Upper lobe of left lung (tissue), 6 donors: ENCODE measurements around the gene DIP2A. TPM values are rescaled to one million over a fixed set of nuclear protein-coding genes. Genes with fewer than 3 reads are reported as not detected.

Source experiments
- ATAC-seq, 2 donors: fragments of 200-7000 bp; cut with Tn5 transposase; one replicate each; pipeline ENCODE4 v1.9.1; 2022; ENCODE audit warnings: mild to moderate bottlenecking in 2 of 2, moderate library complexity in 2 of 2; ENCODE audit not compliant: low FRiP score in 2 of 2
- DNase-seq, 2 donors: peaks; one replicate each; pipeline ENCODE4 v3.0.0-alpha.2; 2019 to 2020
- H3K27ac ChIP-seq, 4 donors: fragments of 200-600 bp; sonication (generic); one replicate each; pipeline ENCODE4 v1.5.1; 2016 to 2019
- H3K27me3 ChIP-seq, 4 donors: fragments of 200-600 bp; sonication (generic); one replicate each; pipeline ENCODE4 v1.5.1; 2017 to 2019
- H3K36me3 ChIP-seq, 4 donors: fragments of 200-600 bp; sonication (generic); one replicate each; pipeline ENCODE4 v1.5.1; 2016 to 2019
- H3K4me1 ChIP-seq, 4 donors: fragments of 200-600 bp; sonication (generic); one replicate each; pipeline ENCODE4 v1.5.1; 2018 to 2019
- H3K4me3 ChIP-seq, 4 donors: fragments of 200-600 bp; sonication (generic); one replicate each; pipeline ENCODE4 v1.5.1; 2017 to 2019; ENCODE audit warnings: mild to moderate bottlenecking in 2 of 4, moderate library complexity in 1 of 4
- H3K9me3 ChIP-seq, 4 donors: fragments of 200-600 bp; sonication (generic); one replicate each; pipeline ENCODE4 v1.5.1; 2018 to 2019
- CTCF ChIP-seq, 6 experiments: fragments of 450-650 bp in 4 of 6; fragments of 200-600 bp in 2 of 6; sonication (generic) in 2 of 6; IDR thresholded peaks; one replicate each; pipeline ENCODE4 v1.5.1; 2016 to 2019; ENCODE audit warnings: antibody characterized with exemption in 6 of 6
- EP300 ChIP-seq, 4 donors: sonication (generic); formaldehyde crosslinking; IDR thresholded peaks; one replicate each; pipeline ENCODE4 v1.5.1; 2017; ENCODE audit warnings: antibody characterized with exemption in 4 of 4, control low read depth in 2 of 4
- POLR2A ChIP-seq, 4 donors: fragments of 450-650 bp; IDR thresholded peaks; one replicate each; pipeline ENCODE4 v1.5.1; 2016 to 2017; ENCODE audit warnings: antibody characterized with exemption in 4 of 4, mild to moderate bottlenecking in 2 of 4
- POLR2AphosphoS5 ChIP-seq, 2 donors: sonication (generic); formaldehyde crosslinking; IDR thresholded peaks; one replicate each; pipeline ENCODE4 v1.5.1; 2017; ENCODE audit warnings: antibody characterized with exemption in 2 of 2
- WGBS, 2 donors: methylation state at CpG; one replicate each; pipeline ENCODE4 v1.1.5; 2017 to 2018; 5-methylcytosine and 5-hydroxymethylcytosine counted together
- total RNA-seq, 6 donors: library from RNA; depleted of rRNA in 4 of 6; stranded (reverse); fragments of >200 nt in 4 of 6; gene quantifications; one replicate each; pipeline versions ENCODE4 v1.1.0 to v1.2.1, GENCODE V29; 2016 to 2021
- donor health status: DM: no; HTN: no; CAD: no; lungs with moderate emphysema.
- donor health status: DM: no; HTN: yes; CAD: no; lungs with severe emphysema.

Gene DIP2A
- total RNA-seq, 6 donors from 2014 or later = 22.6 to 144 (median 43.0) TPM

GRCh38 chr21:46549650-46550049 lies 91.0 kb downstream of the DIP2A start:
- Histone ChIP-seq H3K9me3 (no peaks in the 10 kb centered on the region), H3K27ac (peak overlapping the region in 1 of 4 donors; percentile 83), H3K4me1 (peaks cover 0 to 2% (median 0%) of the 10 kb centered on the region in 4 donors), H3K27me3 (no peaks in the 10 kb centered on the region), H3K4me3 (no peak overlapping the region), H3K36me3 (peaks cover 0 to 82% (median 60%) of the 10 kb centered on the region in 4 donors)
- TF ChIP-seq CTCF (IDR thresholded peaks at IDR 0.05) (no peak), EP300 (IDR thresholded peaks at IDR 0.05) (no peak), POLR2AphosphoS5 (IDR thresholded peaks at IDR 0.05) (no peak), POLR2A (IDR thresholded peaks at IDR 0.05) (no peak)
- ATAC-seq = no peak
- peak in 1 of 2 donors; percentile 66 for DNase-seq
- 93 to 94% methylated on average over 14 to 18 of the region's 18 CpGs for WGBS, 2 donors

DNA sequence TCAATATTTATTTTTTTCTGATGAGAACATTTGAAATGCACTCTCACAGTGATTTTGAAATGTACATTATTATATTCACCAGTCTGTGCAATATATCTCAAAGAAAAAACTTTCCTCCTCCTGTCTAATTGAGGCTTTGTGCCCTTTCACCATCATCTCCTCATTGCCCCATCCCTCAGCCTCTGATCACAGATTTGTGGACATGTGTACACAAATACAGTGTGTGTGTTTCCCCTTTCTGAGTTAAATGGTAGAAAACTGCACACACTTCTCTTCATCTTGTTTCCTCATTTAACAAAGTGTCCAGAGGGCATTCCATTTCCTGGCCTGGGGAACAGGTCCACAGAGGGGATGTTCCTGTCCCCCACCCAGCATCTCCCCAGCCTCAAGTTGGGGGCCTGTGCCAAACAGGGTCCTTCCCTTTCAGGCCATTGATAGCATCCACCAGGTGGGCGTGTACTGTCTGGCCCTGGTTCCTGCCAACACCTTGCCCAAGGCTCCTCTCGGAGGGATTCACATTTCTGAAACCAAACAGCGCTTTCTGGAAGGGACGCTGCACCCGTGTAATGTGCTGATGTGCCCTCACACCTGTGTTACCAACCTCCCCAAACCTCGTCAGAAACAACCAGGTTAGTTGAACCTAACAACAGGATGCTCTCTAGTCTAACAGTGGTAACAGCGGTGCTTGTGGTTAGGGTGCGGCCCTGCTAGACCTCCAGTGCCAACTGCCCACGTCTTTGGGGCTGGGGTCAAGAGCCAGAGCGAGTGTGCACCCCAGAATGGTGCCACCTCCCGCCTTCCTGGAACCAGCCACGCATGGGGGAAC lies 91.6 kb downstream of the DIP2A start:
- no peaks in the 10 kb centered on the region for H3K9me3 ChIP-seq
- DNase-seq (peak in 1 of 2 donors; percentile 41), ATAC-seq (no peak)
- H3K36me3 ChIP-seq = peaks cover 0 to 83% (median 64%) of the 10 kb centered on the region in 4 donors
- TF ChIP-seq POLR2A (IDR thresholded peaks at IDR 0.05) = peak in 1 of 4 donors; percentile 12
- no peak for TF ChIP-seq EP300 (IDR thresholded peaks at IDR 0.05)
- TF ChIP-seq POLR2AphosphoS5 (IDR thresholded peaks at IDR 0.05) = peak in 1 of 2 donors; percentile 22
- WGBS, 2 donors = 47 to 89% methylated on average over 3 to 12 of the region's 12 CpGs
- no peaks in the 10 kb centered on the region for H3K27me3 ChIP-seq
- H3K27ac ChIP-seq = peak overlapping the region in 3 of 4 donors; percentile 15 to 83 (median 69)
- no peak overlapping the region for H3K4me3 ChIP-seq
- peaks cover 0 to 2% (median 0%) of the 10 kb centered on the region in 4 donors for H3K4me1 ChIP-seq

DNA sequence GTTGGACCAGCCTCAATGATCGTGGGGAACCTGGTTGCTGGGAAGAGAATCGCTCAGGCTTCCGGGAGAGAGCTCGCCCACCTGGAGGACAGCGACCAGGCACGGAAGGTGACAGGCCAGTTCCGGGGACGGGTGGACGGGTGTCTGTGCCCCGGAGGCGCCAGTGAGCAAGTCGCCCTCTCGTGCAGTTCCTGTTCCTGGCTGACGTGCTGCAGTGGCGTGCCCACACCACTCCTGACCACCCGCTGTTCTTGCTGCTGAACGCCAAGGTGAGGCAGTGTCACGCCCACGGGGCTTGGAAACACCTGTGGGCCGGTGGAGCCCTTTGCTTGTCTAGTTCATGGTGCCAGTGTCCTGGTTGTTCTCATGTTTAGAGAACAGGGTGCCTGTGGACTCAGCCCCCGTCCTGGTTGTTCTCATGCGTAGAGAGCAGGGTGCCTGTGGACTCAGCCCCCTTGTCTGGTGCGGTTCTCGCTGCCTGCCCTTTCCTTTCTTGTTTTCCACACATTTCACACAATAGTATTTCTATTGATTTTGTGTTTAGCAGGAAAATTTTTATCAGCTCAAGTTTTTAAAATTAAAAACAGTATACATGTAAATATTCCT lies 93.0 kb downstream of the DIP2A start:
- H3K27ac ChIP-seq = peak overlapping the region; percentile 48 to 83 (median 70)
- H3K36me3 ChIP-seq = peaks cover 4 to 81% (median 62%) of the 10 kb centered on the region in 4 donors
- peaks cover 0 to 2% (median 0%) of the 10 kb centered on the region in 4 donors for H3K4me1 ChIP-seq
- WGBS, 2 donors = 75 to 88% methylated on average over 24 of the region's 24 CpGs
- no peaks in the 10 kb centered on the region for H3K9me3 ChIP-seq
- peak in 1 of 4 donors; percentile 28 for TF ChIP-seq POLR2A (IDR thresholded peaks at IDR 0.05)
- no peak for TF ChIP-seq EP300 (IDR thresholded peaks at IDR 0.05)
- peak in 1 of 6 experiments; percentile 11 for TF ChIP-seq CTCF (IDR thresholded peaks at IDR 0.05)
- no peak for TF ChIP-seq POLR2AphosphoS5 (IDR thresholded peaks at IDR 0.05)
- H3K4me3 ChIP-seq = peak overlapping the region in 3 of 4 donors; percentile 9 to 24 (median 11)
- DNase-seq (peak; percentile 74 to 77), ATAC-seq (peak; percentile 47 to 72)
- H3K27me3 ChIP-seq = no peaks in the 10 kb centered on the region

- TF ChIP-seq POLR2A (IDR thresholded peaks at IDR 0.05) = no peak
- no peak for TF ChIP-seq POLR2AphosphoS5 (IDR thresholded peaks at IDR 0.05)
- TF ChIP-seq CTCF (IDR thresholded peaks at IDR 0.05) = no peak
- TF ChIP-seq EP300 (IDR thresholded peaks at IDR 0.05) = no peak
- Histone ChIP-seq H3K27me3 (no peaks in the 10 kb centered on the region), H3K4me3 (no peak overlapping the region), H3K9me3 (no peaks in the 10 kb centered on the region), H3K27ac (peak overlapping the region in 3 of 4 donors; percentile 48 to 83 (median 83)), H3K36me3 (peaks cover 4 to 81% (median 63%) of the 10 kb centered on the region in 4 donors), H3K4me1 (peaks cover 0 to 2% (median 0%) of the 10 kb centered on the region in 4 donors)
- DNase-seq (peak in 1 of 2 donors; percentile 50), ATAC-seq (peak in 1 of 2 donors; percentile 49)
- WGBS, 2 donors = 57 to 76% methylated on average over 5 of the region's 5 CpGs
Measured at GRCh38 chr21:46552274-46552673, 93.6 kb downstream of the DIP2A start.

GRCh38 chr21:46552865-46553379 lies 94.2 kb downstream of the DIP2A start:
- ATAC-seq = no peak
- Histone ChIP-seq H3K4me1 (peaks cover 0 to 2% (median 0%) of the 10 kb centered on the region in 4 donors), H3K9me3 (no peaks in the 10 kb centered on the region), H3K27ac (peak overlapping the region in 3 of 4 donors; percentile 5 to 83 (median 83)), H3K4me3 (no peak overlapping the region), H3K27me3 (no peaks in the 10 kb centered on the region), H3K36me3 (peaks cover 4 to 82% (median 69%) of the 10 kb centered on the region in 4 donors)
- WGBS, 2 donors = 97 to 98% methylated on average over 5 of the region's 5 CpGs
- no peak for TF ChIP-seq EP300 (IDR thresholded peaks at IDR 0.05)
- TF ChIP-seq POLR2AphosphoS5 (IDR thresholded peaks at IDR 0.05) = no peak
- no peak for TF ChIP-seq CTCF (IDR thresholded peaks at IDR 0.05)
- no peak for TF ChIP-seq POLR2A (IDR thresholded peaks at IDR 0.05)
- DNase-seq = no peak
